Measurements from ENCODE around the gene DMRTA2.

DNA sequence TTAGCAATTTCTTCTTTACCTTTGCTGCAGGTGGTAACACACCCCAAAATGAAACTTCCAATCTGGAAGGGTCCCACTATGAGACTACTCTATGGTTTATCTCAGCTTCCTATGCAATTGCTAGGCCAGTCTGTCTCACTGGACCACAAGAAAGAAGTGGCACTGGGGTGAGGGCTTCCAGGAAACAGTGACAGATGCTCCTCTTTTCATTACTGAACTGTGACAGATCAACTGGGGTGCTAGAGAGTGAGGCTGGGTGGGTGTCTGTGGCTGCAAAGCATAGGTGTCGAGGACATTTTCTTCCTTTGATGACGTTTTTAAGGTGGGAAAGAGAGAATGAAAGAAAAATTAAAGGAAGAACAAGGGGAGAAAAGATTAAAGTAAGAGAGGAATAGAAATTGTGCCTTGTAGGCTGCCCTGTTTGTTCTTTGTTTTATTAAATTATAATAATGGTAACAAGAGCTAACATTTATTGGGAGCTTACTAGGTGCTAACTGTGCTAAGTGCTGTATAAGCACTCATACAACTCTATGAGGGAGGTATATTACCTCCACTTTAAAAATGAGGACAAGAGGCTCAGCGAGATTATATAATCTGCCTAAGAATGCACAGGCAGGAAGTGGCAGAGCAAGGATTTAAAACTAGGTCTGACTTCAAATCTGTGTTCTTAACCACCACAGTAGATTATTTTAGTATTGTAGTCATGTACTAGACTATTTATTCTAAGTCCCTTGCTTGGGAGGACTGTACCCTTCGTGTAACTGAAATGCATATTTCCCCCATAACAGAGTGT, 27.8 kb upstream of the DMRTA2 start:
- TF ChIP-seq MAFK (IDR thresholded peaks at IDR 0.05; ENCODE audit: low read length) (no peak), PCBP2 (IDR thresholded peaks at IDR 0.05; ENCODE audit: low read depth, low read length, poor library complexity, severe bottlenecking) (no peak), RFX5 (IDR thresholded peaks at IDR 0.05; ENCODE audit: low read depth, low read length) (no peak)
- TF ChIP-seq, protein P1, sequence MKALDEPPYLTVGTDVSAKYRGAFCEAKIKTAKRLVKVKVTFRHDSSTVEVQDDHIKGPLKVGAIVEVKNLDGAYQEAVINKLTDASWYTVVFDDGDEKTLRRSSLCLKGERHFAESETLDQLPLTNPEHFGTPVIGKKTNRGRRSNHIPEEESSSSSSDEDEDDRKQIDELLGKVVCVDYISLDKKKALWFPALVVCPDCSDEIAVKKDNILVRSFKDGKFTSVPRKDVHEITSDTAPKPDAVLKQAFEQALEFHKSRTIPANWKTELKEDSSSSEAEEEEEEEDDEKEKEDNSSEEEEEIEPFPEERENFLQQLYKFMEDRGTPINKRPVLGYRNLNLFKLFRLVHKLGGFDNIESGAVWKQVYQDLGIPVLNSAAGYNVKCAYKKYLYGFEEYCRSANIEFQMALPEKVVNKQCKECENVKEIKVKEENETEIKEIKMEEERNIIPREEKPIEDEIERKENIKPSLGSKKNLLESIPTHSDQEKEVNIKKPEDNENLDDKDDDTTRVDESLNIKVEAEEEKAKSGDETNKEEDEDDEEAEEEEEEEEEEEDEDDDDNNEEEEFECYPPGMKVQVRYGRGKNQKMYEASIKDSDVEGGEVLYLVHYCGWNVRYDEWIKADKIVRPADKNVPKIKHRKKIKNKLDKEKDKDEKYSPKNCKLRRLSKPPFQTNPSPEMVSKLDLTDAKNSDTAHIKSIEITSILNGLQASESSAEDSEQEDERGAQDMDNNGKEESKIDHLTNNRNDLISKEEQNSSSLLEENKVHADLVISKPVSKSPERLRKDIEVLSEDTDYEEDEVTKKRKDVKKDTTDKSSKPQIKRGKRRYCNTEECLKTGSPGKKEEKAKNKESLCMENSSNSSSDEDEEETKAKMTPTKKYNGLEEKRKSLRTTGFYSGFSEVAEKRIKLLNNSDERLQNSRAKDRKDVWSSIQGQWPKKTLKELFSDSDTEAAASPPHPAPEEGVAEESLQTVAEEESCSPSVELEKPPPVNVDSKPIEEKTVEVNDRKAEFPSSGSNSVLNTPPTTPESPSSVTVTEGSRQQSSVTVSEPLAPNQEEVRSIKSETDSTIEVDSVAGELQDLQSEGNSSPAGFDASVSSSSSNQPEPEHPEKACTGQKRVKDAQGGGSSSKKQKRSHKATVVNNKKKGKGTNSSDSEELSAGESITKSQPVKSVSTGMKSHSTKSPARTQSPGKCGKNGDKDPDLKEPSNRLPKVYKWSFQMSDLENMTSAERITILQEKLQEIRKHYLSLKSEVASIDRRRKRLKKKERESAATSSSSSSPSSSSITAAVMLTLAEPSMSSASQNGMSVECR (CRISPR knock-in tag; IDR thresholded peaks at IDR 0.05), result no peak
